HCT116 (cell line): ENCODE data around the gene FAM98A. TPM values are rescaled to one million over a fixed set of nuclear protein-coding genes. Genes with fewer than 3 reads are reported as not detected.

Experiments
- ATAC-seq: fragments of 200-7000 bp; cut with Tn5 transposase; 2 replicates; pipeline ENCODE4 v1.9.1; 2020; ENCODE audit warnings: mild to moderate bottlenecking, moderate library complexity
- BruUV-seq: library from RNA; stranded (reverse); fragments of 400-500 nt; replicated peaks from 2 replicates; lab custom pipeline; 2021; lab: Mats Ljungman, UMichigan
- CTCF ChIA-PET: fragments of 300-600 bp; sonication (Branson Sonifier 250); formaldehyde crosslinking; loops from one replicate; lab custom pipeline; 2021; ENCODE audit warnings: antibody characterized with exemption; lab: Charles Lee
- POLR2A ChIA-PET: fragments of 300-600, 350-600 bp; sonication (Branson Sonifier 250); formaldehyde crosslinking; loops from one replicate; lab custom pipeline; 2021; ENCODE audit warnings: antibody characterized with exemption; lab: Charles Lee
- RAD21 ChIA-PET, 2 experiments: fragments of 300-600 bp; sonication (Branson Sonifier 250); formaldehyde crosslinking; loops; one replicate each; lab custom pipeline; 2023; ENCODE audit warnings: low total read pairs in 2 of 2; ENCODE audit not compliant: uncharacterized antibody in 2 of 2, unreplicated experiment in 2 of 2, low non-redundant PET in 1 of 2; lab: Charles Lee
- DNase-seq: peaks from one replicate; pipeline ENCODE4 v3.0.0-alpha.2; 2010; ENCODE audit warnings: low read depth, low spot score
- H2AFZ ChIP-seq: fragments of 200-600 bp; shearing (Covaris generic), sonication (generic); 2 replicates; pipeline ENCODE4 v1.6.1; 2017; ENCODE audit warnings: low read depth, mixed run types, mixed read lengths, antibody characterized with exemption, low read length; ENCODE audit not compliant: poor library complexity, severe bottlenecking
- H3K27ac ChIP-seq: 2 replicates; pipeline ENCODE4 v1.5.1; 2012; ENCODE audit warnings: low read depth, low read length
- H3K27me3 ChIP-seq: fragments of 200-600 bp; sonication (generic); 2 replicates; pipeline ENCODE4 v1.6.1; 2016; ENCODE audit warnings: mixed run types, low read length, mixed read lengths; ENCODE audit not compliant: insufficient read depth
- H3K36me3 ChIP-seq, 2 experiments: fragments of 200-500 bp in 1 of 2; fragments of 200-600 bp in 1 of 2; sonication (Bioruptor generic) in 1 of 2; sonication (generic) in 1 of 2; 2 replicates each; pipeline versions ENCODE4 v1.5.1 to v1.6.1; 2014 to 2016; ENCODE audit warnings: low read length in 2 of 2, inconsistent platforms in 1 of 2, mixed read lengths in 1 of 2, mixed run types in 1 of 2; ENCODE audit not compliant: insufficient read depth in 2 of 2, control insufficient read depth in 1 of 2
- H3K4me1 ChIP-seq, 2 experiments: fragments of 200-600 bp in 1 of 2; sonication (generic) in 1 of 2; 2 replicates each; pipeline versions ENCODE4 v1.5.1 to v1.6.1; 2012 to 2017; ENCODE audit warnings: low read length in 2 of 2, inconsistent platforms in 1 of 2, mild to moderate bottlenecking in 1 of 2, mixed read lengths in 1 of 2, mixed run types in 1 of 2, moderate library complexity in 1 of 2; ENCODE audit not compliant: insufficient read depth in 2 of 2, control insufficient read depth in 1 of 2
- H3K4me2 ChIP-seq: fragments of 200-600 bp; sonication (generic); 2 replicates; pipeline ENCODE4 v1.6.1; 2017; ENCODE audit warnings: mixed run types, low read length, mixed read lengths
- H3K4me3 ChIP-seq, 2 experiments: fragments of 200-600 bp in 1 of 2; sonication (generic) in 1 of 2; replicated peaks in 1 of 2; 2 replicates each; pipeline ENCODE4 v1.5.1; 2011 to 2016; ENCODE audit warnings: low read length in 2 of 2, control low read depth in 1 of 2, low read depth in 1 of 2, mild to moderate bottlenecking in 1 of 2, mixed read lengths in 1 of 2, mixed run types in 1 of 2
- H3K79me2 ChIP-seq: fragments of 200-600 bp; sonication (generic); 2 replicates; pipeline ENCODE4 v1.6.1; 2017; ENCODE audit warnings: mild to moderate bottlenecking, mixed run types, low read length, moderate library complexity, mixed read lengths; ENCODE audit not compliant: insufficient read depth
- H3K9ac ChIP-seq: fragments of 200-600 bp; sonication (generic); 2 replicates; pipeline ENCODE4 v1.6.1; 2016; ENCODE audit warnings: low read length, mixed read lengths
- H3K9me2 ChIP-seq: fragments of 200-600 bp; sonication (generic), shearing (Covaris generic); 2 replicates; pipeline ENCODE4 v1.6.1; 2017; ENCODE audit warnings: mixed run types, mild to moderate bottlenecking, moderate library complexity; ENCODE audit not compliant: insufficient read depth
- H3K9me3 ChIP-seq, 2 experiments: fragments of 200-500 bp in 1 of 2; fragments of 200-600 bp in 1 of 2; sonication (Bioruptor generic) in 1 of 2; sonication (generic) in 1 of 2; 2 replicates each; pipeline ENCODE4 v1.6.1; 2014 to 2017; ENCODE audit warnings: low read length in 2 of 2, mixed read lengths in 2 of 2, inconsistent platforms in 1 of 2, low read depth in 1 of 2, mild to moderate bottlenecking in 1 of 2, mixed run types in 1 of 2, moderate library complexity in 1 of 2; ENCODE audit not compliant: control insufficient read depth in 1 of 2, insufficient read depth in 1 of 2
- H4K20me1 ChIP-seq: fragments of 200-600 bp; sonication (generic), shearing (Covaris generic); 2 replicates; pipeline ENCODE4 v1.6.1; 2017; ENCODE audit warnings: mixed run types, mild to moderate bottlenecking, moderate library complexity; ENCODE audit not compliant: insufficient read depth
- ATF3 ChIP-seq: IDR thresholded peaks from 2 replicates; pipeline ENCODE4 v1.6.1; 2012
- CBX3 ChIP-seq: IDR thresholded peaks from 2 replicates; pipeline ENCODE4 v1.6.1; 2012; ENCODE audit warnings: low read depth
- CEBPB ChIP-seq: IDR thresholded peaks from 2 replicates; pipeline ENCODE4 v1.6.1; 2012; ENCODE audit warnings: low read depth
- CTCF ChIP-seq, 3 experiments: fragments of 200-600 bp in 1 of 3; sonication (generic) in 1 of 3; IDR thresholded peaks in 2 of 3; conservative IDR thresholded peaks in 1 of 3; 2 replicates each; pipeline ENCODE4 v1.5.1; 2012 to 2017; ENCODE audit warnings: low read depth in 2 of 3, low read length in 2 of 3, antibody characterized with exemption in 1 of 3, borderline replicate concordance in 1 of 3, control low read depth in 1 of 3, mild to moderate bottlenecking in 1 of 3, mixed read lengths in 1 of 3, mixed run types in 1 of 3, moderate library complexity in 1 of 3; ENCODE audit not compliant: insufficient read depth in 1 of 3
- EGR1 ChIP-seq: IDR thresholded peaks from 2 replicates; pipeline ENCODE4 v1.6.1; 2012; ENCODE audit warnings: low read depth
- ELF1 ChIP-seq: IDR thresholded peaks from 2 replicates; pipeline ENCODE4 v1.6.1; 2012; ENCODE audit warnings: low read depth, borderline replicate concordance
- EZH2 ChIP-seq: fragments of 200-600 bp; sonication (generic); IDR thresholded peaks from 2 replicates; pipeline ENCODE4 v1.6.1; 2017; ENCODE audit warnings: antibody characterized with exemption, mixed run types
- EZH2phosphoT487 ChIP-seq: fragments of 200-600 bp; IDR thresholded peaks from 2 replicates; pipeline ENCODE4 v1.6.1; 2018; ENCODE audit warnings: antibody characterized with exemption, borderline replicate concordance
- FOSL1 ChIP-seq: IDR thresholded peaks from 2 replicates; pipeline ENCODE4 v1.6.1; 2012; ENCODE audit warnings: low read depth
- JUND ChIP-seq: IDR thresholded peaks from 2 replicates; pipeline ENCODE4 v1.6.1; 2012
- POLR2A ChIP-seq: IDR thresholded peaks from 2 replicates; pipeline ENCODE4 v1.7.0; 2011; ENCODE audit warnings: borderline replicate concordance; ENCODE audit not compliant: insufficient read depth, insufficient read length; ENCODE audit errors: extremely low read depth
- POLR2AphosphoS5 ChIP-seq: IDR thresholded peaks from 2 replicates; pipeline ENCODE4 v1.6.1; 2011; ENCODE audit warnings: mild to moderate bottlenecking, low read depth, low read length, moderate library complexity
- RAD21 ChIP-seq: IDR thresholded peaks from 2 replicates; pipeline ENCODE4 v1.6.1; 2012; ENCODE audit warnings: low read depth, mild to moderate bottlenecking
- SIN3A ChIP-seq: IDR thresholded peaks from 2 replicates; pipeline ENCODE4 v1.6.1; 2012; ENCODE audit warnings: low read depth
- SP1 ChIP-seq: IDR thresholded peaks from 2 replicates; pipeline ENCODE4 v1.6.1; 2012; ENCODE audit warnings: low read depth
- TCF7L2 ChIP-seq: IDR thresholded peaks from 2 replicates; pipeline ENCODE4 v1.7.0; 2011; ENCODE audit warnings: borderline replicate concordance, inconsistent platforms; ENCODE audit not compliant: insufficient read depth, insufficient read length; ENCODE audit errors: extremely low read depth
- YY1 ChIP-seq: IDR thresholded peaks from 2 replicates; pipeline ENCODE4 v1.6.1; 2011; ENCODE audit warnings: low read length, low read depth, moderate library complexity, mild to moderate bottlenecking; ENCODE audit not compliant: insufficient replicate concordance; ENCODE audit errors: extremely low read depth
- ZBTB33 ChIP-seq: IDR thresholded peaks from 2 replicates; pipeline ENCODE4 v1.6.1; 2011; ENCODE audit warnings: mild to moderate bottlenecking, low read length, moderate library complexity; ENCODE audit not compliant: insufficient replicate concordance; ENCODE audit errors: extremely low read depth
- ZFX ChIP-seq: fragments of 450-650 bp; IDR thresholded peaks from 2 replicates; pipeline ENCODE4 v1.6.1; 2017
- ZNF274 ChIP-seq: fragments of 200-500 bp; sonication (Bioruptor generic); IDR thresholded peaks from 2 replicates; pipeline ENCODE4 v1.6.1; 2014; ENCODE audit warnings: mild to moderate bottlenecking, low read depth, low read length, inconsistent platforms
- intact Hi-C: fragments of 100-400 bp; cut with micrococcal nuclease; formaldehyde crosslinking; loops from 2 replicates; pipeline ENCODE4 v1.10.0; 2022
- total RNA-seq: library from RNA; stranded (reverse); gene quantifications from one replicate; pipeline ENCODE4 v1.2.1, GENCODE V29; 2021; ENCODE audit not compliant: unreplicated experiment

FAM98A gene
- total RNA-seq, 1 experiment from 2014 or later = 42.9 TPM

GRCh38 chr2:33541243-33541642 lies 57.9 kb downstream of the FAM98A start:
- no TSS peak for BruUV-seq
- H3K4me2 ChIP-seq = no peak overlapping the region

More at GRCh38 chr2:33541243-33541642, 57.9 kb downstream of the FAM98A start:
- Histone ChIP-seq H3K27ac (no peak overlapping the region), H3K9me3 (no peaks in the 10 kb centered on the region), H3K79me2 (no peaks in the 10 kb centered on the region), H3K27me3 (no peaks in the 10 kb centered on the region), H3K4me3 (no peak overlapping the region), H3K9me2 (no peaks in the 10 kb centered on the region), H3K4me1 (no peaks in the 10 kb centered on the region), H3K9ac (no peak overlapping the region), H4K20me1 (no peaks in the 10 kb centered on the region), H2AFZ (no peak overlapping the region), H3K36me3 (no peaks in the 10 kb centered on the region)
- intact Hi-C loops = no loop called here
- DNase-seq (no peak), ATAC-seq (no peak)
- POLR2A ChIA-PET = interaction anchor here (0.7 kb wide), 1 partner anchor 78 kb away, joined by 3 read pairs; no protein-coding TSS in a partner anchor
- RAD21 ChIA-PET = no interaction called here
- TF ChIP-seq EGR1 (no peak), POLR2A (no peak), SIN3A (no peak), EZH2phosphoT487 (no peak), CEBPB (no peak), ZNF274 (no peak), FOSL1 (no peak), YY1 (no peak), RAD21 (no peak), TCF7L2 (no peak), CTCF (IDR thresholded peaks at IDR 0.05 in 2 of 3, conservative IDR thresholded peaks at IDR 0.05 in 1 of 3; ENCODE audit: borderline replicate concordance in 1 of 3, insufficient read depth in 1 of 3, low read depth in 2 of 3, low read length in 2 of 3) (no peak), ZBTB33 (no peak), EZH2 (no peak), CBX3 (no peak), JUND (no peak), ZFX (no peak), POLR2AphosphoS5 (no peak), SP1 (no peak), ELF1 (no peak), ATF3 (no peak)
- CTCF ChIA-PET = no interaction called here
